Transverse colon (tissue), 4 donors: ENCODE measurements around the gene CACYBP.

Experiments used
- POLR2A ChIP-seq: fragments of 450-650 bp; IDR thresholded peaks from one replicate; pipeline ENCODE4 v1.6.1; 2016; ENCODE audit warnings: antibody characterized with exemption, mild to moderate bottlenecking, moderate library complexity
- POLR2AphosphoS5 ChIP-seq, 3 donors: sonication (generic); formaldehyde crosslinking; IDR thresholded peaks; one replicate each; pipeline ENCODE4 v1.6.1; 2016; ENCODE audit warnings: antibody characterized with exemption in 3 of 3
- TF ChIP-seq, protein P1 (sequence below), 5 experiments: fragments of 200-600 bp in 3 of 5; fragments of 450-650 bp in 2 of 5; sonication (generic) in 3 of 5; IDR thresholded peaks; 1 replicate in 2 of 5; 2 replicates in 3 of 5; pipeline ENCODE4 v1.5.1; 2016 to 2017; ENCODE audit warnings: antibody characterized with exemption in 5 of 5, inconsistent platforms in 3 of 5, mild to moderate bottlenecking in 2 of 5, moderate library complexity in 1 of 5

DNA sequence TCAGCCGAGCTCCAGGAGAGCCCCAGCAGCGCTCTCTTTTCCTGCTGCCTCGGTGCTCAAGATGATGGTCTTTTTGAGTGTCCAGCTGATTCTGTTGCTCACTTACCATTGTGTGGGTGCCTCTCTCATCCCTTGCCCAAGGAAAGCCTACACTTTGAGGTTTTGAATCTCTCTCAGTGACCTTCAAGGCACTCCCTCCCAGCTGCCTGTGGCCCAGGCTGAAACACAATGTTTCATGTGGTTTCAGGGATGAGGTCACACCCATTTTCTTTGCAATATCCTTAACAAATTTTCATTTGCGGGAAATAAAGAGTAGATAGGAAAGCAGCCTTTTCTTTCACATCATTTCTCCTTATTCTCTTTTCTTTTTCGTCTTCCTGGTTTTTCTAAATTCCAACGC lies 36.1 kb downstream of the CACYBP start:
- TF ChIP-seq, protein P1, sequence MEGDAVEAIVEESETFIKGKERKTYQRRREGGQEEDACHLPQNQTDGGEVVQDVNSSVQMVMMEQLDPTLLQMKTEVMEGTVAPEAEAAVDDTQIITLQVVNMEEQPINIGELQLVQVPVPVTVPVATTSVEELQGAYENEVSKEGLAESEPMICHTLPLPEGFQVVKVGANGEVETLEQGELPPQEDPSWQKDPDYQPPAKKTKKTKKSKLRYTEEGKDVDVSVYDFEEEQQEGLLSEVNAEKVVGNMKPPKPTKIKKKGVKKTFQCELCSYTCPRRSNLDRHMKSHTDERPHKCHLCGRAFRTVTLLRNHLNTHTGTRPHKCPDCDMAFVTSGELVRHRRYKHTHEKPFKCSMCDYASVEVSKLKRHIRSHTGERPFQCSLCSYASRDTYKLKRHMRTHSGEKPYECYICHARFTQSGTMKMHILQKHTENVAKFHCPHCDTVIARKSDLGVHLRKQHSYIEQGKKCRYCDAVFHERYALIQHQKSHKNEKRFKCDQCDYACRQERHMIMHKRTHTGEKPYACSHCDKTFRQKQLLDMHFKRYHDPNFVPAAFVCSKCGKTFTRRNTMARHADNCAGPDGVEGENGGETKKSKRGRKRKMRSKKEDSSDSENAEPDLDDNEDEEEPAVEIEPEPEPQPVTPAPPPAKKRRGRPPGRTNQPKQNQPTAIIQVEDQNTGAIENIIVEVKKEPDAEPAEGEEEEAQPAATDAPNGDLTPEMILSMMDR (IDR thresholded peaks at IDR 0.05) = no peak
- TF ChIP-seq POLR2A (no peak), POLR2AphosphoS5 (IDR thresholded peaks at IDR 0.05) (no peak)
